Measurements from ENCODE around the gene PSME4. TPM values are rescaled to one million over a fixed set of nuclear protein-coding genes. Genes with fewer than 3 reads are reported as not detected.

The PSME4 gene
- total RNA-seq, 1 experiment from 2014 or later = 63.2 TPM

- Histone ChIP-seq H3K27ac (ENCODE audit: low read length) (no peak overlapping the region), H3K27me3 (ENCODE audit: control insufficient read depth, insufficient read depth, low read length) (no peaks in the 10 kb centered on the region), H3K4me1 (ENCODE audit: control insufficient read depth, insufficient read depth, low read length) (no peaks in the 10 kb centered on the region), H3K4me3 (ENCODE audit: low read depth in 2 of 2, low read length in 2 of 2) (no peak overlapping the region), H3K9me3 (ENCODE audit: control insufficient read depth, insufficient read depth, low read depth, low read length) (no peaks in the 10 kb centered on the region), H3K36me3 (ENCODE audit: control insufficient read depth, insufficient read depth, low read length) (peaks cover 25% of the 10 kb centered on the region)
- in situ Hi-C loops (cut with HindIII; ENCODE audit: low pct_unique_long_range_greater_than_20kb, low sequenced_read_pairs) = no loop called here
- DNase-seq (ENCODE audit: low read depth, low spot score) = no peak
- ChIA-PET CTCF (no interaction called here), POLR2A (interaction anchor here (0.6 kb wide), 1 partner anchor 1370 kb away, joined by 6 read pairs; no protein-coding TSS in a partner anchor)
- no peak for ATAC-seq
- TF ChIP-seq REST (IDR thresholded peaks at IDR 0.05; ENCODE audit: insufficient read depth in 1 of 2, low read depth in 2 of 2, low read length in 1 of 2) (no peak), POLR2AphosphoS5 (IDR thresholded peaks at IDR 0.05; ENCODE audit: low read depth, low read length) (no peak)
- TF ChIP-seq, protein P1, sequence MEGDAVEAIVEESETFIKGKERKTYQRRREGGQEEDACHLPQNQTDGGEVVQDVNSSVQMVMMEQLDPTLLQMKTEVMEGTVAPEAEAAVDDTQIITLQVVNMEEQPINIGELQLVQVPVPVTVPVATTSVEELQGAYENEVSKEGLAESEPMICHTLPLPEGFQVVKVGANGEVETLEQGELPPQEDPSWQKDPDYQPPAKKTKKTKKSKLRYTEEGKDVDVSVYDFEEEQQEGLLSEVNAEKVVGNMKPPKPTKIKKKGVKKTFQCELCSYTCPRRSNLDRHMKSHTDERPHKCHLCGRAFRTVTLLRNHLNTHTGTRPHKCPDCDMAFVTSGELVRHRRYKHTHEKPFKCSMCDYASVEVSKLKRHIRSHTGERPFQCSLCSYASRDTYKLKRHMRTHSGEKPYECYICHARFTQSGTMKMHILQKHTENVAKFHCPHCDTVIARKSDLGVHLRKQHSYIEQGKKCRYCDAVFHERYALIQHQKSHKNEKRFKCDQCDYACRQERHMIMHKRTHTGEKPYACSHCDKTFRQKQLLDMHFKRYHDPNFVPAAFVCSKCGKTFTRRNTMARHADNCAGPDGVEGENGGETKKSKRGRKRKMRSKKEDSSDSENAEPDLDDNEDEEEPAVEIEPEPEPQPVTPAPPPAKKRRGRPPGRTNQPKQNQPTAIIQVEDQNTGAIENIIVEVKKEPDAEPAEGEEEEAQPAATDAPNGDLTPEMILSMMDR (IDR thresholded peaks at IDR 0.05) = no peak
- intact Hi-C loops (cut with micrococcal nuclease; ENCODE audit: unreplicated experiment) = no loop called here
- no TSS peak for BruUV-seq (replicated peaks)
These were observed 151.8 kb downstream of the PSME4 start for GRCh38 chr2:53818854-53819435.

Small RNAs within 50 kb of the gene (microRNA-seq; reads per million reads assigned to microRNA genes)
- not detected for gene MIR3682 (ENCODE audit: unreplicated experiment)

Other genes with a start within 250 kb of the PSME4 start
- 7.6 TPM for gene CHAC2, start 203.2 kb downstream of the PSME4 start, total RNA-seq (2021; ENCODE audit: unreplicated experiment)
- 12.9 TPM for gene ASB3, start 184.0 kb downstream of the PSME4 start, total RNA-seq (2021; ENCODE audit: unreplicated experiment)
- gene ERLEC1, start 183.9 kb downstream of the PSME4 start, total RNA-seq (2021; ENCODE audit: unreplicated experiment) = 43.9 TPM
- 2.5 TPM for gene GPR75, start 111.0 kb downstream of the PSME4 start, total RNA-seq (2021; ENCODE audit: unreplicated experiment)
- 11.5 TPM for gene ACYP2, start 144.6 kb upstream of the PSME4 start, total RNA-seq (2021; ENCODE audit: unreplicated experiment)